Skeletal muscle satellite cell (primary cell): Measurements from ENCODE around the gene VAV3.
A peak's percentile ranks its signal among the peaks of the same experiment; 100 is the strongest.

Source experiments
- H3K27me3 ChIP-seq: 2 replicates; pipeline ENCODE4 v1.7.0; 2013; ENCODE audit warnings: low read length; ENCODE audit not compliant: control insufficient read depth, insufficient read depth
- H3K36me3 ChIP-seq: 2 replicates; pipeline ENCODE4 v1.7.0; 2013; ENCODE audit warnings: mild to moderate bottlenecking, control low read depth, low read length; ENCODE audit not compliant: insufficient read depth
- H3K4me1 ChIP-seq: 2 replicates; pipeline ENCODE4 v1.7.0; 2013; ENCODE audit warnings: low read length; ENCODE audit not compliant: control insufficient read depth, insufficient read depth
- H3K4me2 ChIP-seq: 2 replicates; pipeline ENCODE4 v1.7.0; 2013; ENCODE audit warnings: mild to moderate bottlenecking, low read length
- H3K4me3 ChIP-seq: 2 replicates; pipeline ENCODE4 v1.7.0; 2013; ENCODE audit warnings: low read length
- H3K9ac ChIP-seq: 2 replicates; pipeline ENCODE4 v1.7.0; 2013; ENCODE audit warnings: mild to moderate bottlenecking, low read depth, low read length, moderate library complexity
- H3K9me3 ChIP-seq: replicated peaks from 2 replicates; pipeline ENCODE4 v1.7.0; 2013; ENCODE audit warnings: mild to moderate bottlenecking, control low read depth, low read length

Gene VAV3

GRCh38 chr1:107972391-107973180 is 7.6 kb upstream of the VAV3 start:
- Histone ChIP-seq H3K9me3 (no peaks in the 10 kb centered on the region), H3K4me2 (no peak overlapping the region), H3K27me3 (peaks cover 4% of the 10 kb centered on the region), H3K4me3 (no peak overlapping the region), H3K36me3 (no peaks in the 10 kb centered on the region), H3K4me1 (peaks cover 8% of the 10 kb centered on the region), H3K9ac (no peak overlapping the region)

GRCh38 chr1:107966550-107966949 is 1.6 kb upstream of the VAV3 start:
- Histone ChIP-seq H3K4me2 (no peak overlapping the region), H3K9me3 (no peaks in the 10 kb centered on the region), H3K4me1 (peaks cover 13% of the 10 kb centered on the region), H3K27me3 (peaks cover 23% of the 10 kb centered on the region), H3K4me3 (no peak overlapping the region), H3K36me3 (no peaks in the 10 kb centered on the region), H3K9ac (no peak overlapping the region)

GRCh38 chr1:107964336-107965109 is 457 bp downstream of the VAV3 start:
- peak overlapping the region; percentile 93 for H3K4me2 ChIP-seq
- no peaks in the 10 kb centered on the region for H3K9me3 ChIP-seq
- H3K4me1 ChIP-seq = peaks cover 13% of the 10 kb centered on the region
- no peaks in the 10 kb centered on the region for H3K36me3 ChIP-seq
- peaks cover 23% of the 10 kb centered on the region for H3K27me3 ChIP-seq
- H3K9ac ChIP-seq = no peak overlapping the region
- peak overlapping the region; percentile 69 for H3K4me3 ChIP-seq

GRCh38 chr1:107963601-107964335 is 1.2 kb downstream of the VAV3 start:
- Histone ChIP-seq H3K36me3 (no peaks in the 10 kb centered on the region), H3K9me3 (no peaks in the 10 kb centered on the region), H3K9ac (no peak overlapping the region), H3K4me3 (peak overlapping the region; percentile 69), H3K4me2 (peak overlapping the region; percentile 93), H3K4me1 (peaks cover 13% of the 10 kb centered on the region), H3K27me3 (peaks cover 23% of the 10 kb centered on the region)

- H3K4me3 ChIP-seq = no peak overlapping the region
- H3K9ac ChIP-seq = no peak overlapping the region
- no peaks in the 10 kb centered on the region for H3K9me3 ChIP-seq
- no peaks in the 10 kb centered on the region for H3K36me3 ChIP-seq
- H3K4me1 ChIP-seq = peaks cover 13% of the 10 kb centered on the region
- H3K27me3 ChIP-seq = peaks cover 24% of the 10 kb centered on the region
- no peak overlapping the region for H3K4me2 ChIP-seq
These were observed 2.0 kb downstream of the VAV3 start for GRCh38 chr1:107963008-107963407.

GRCh38 chr1:107954719-107955415 is 10.1 kb downstream of the VAV3 start:
- H3K9ac ChIP-seq = no peak overlapping the region
- H3K9me3 ChIP-seq = no peaks in the 10 kb centered on the region
- H3K27me3 ChIP-seq = peaks cover 10% of the 10 kb centered on the region
- peaks cover 11% of the 10 kb centered on the region for H3K4me1 ChIP-seq
- H3K4me3 ChIP-seq = no peak overlapping the region
- H3K4me2 ChIP-seq = no peak overlapping the region
- no peaks in the 10 kb centered on the region for H3K36me3 ChIP-seq

GRCh38 chr1:107954126-107954525 is 10.9 kb downstream of the VAV3 start:
- peaks cover 10% of the 10 kb centered on the region for H3K27me3 ChIP-seq
- peaks cover 11% of the 10 kb centered on the region for H3K4me1 ChIP-seq
- H3K4me2 ChIP-seq = no peak overlapping the region
- H3K4me3 ChIP-seq = no peak overlapping the region
- no peaks in the 10 kb centered on the region for H3K36me3 ChIP-seq
- no peak overlapping the region for H3K9ac ChIP-seq
- H3K9me3 ChIP-seq = no peaks in the 10 kb centered on the region

- H3K4me2 ChIP-seq = no peak overlapping the region
- H3K36me3 ChIP-seq = no peaks in the 10 kb centered on the region
- H3K4me1 ChIP-seq = peaks cover 11% of the 10 kb centered on the region
- no peaks in the 10 kb centered on the region for H3K9me3 ChIP-seq
- peaks cover 10% of the 10 kb centered on the region for H3K27me3 ChIP-seq
- H3K9ac ChIP-seq = no peak overlapping the region
- H3K4me3 ChIP-seq = no peak overlapping the region
These were observed 11.4 kb downstream of the VAV3 start for GRCh38 chr1:107953556-107953955.

- no peaks in the 10 kb centered on the region for H3K9me3 ChIP-seq
- no peak overlapping the region for H3K4me2 ChIP-seq
- peaks cover 11% of the 10 kb centered on the region for H3K4me1 ChIP-seq
- H3K9ac ChIP-seq = no peak overlapping the region
- no peak overlapping the region for H3K4me3 ChIP-seq
- no peaks in the 10 kb centered on the region for H3K36me3 ChIP-seq
- H3K27me3 ChIP-seq = peaks cover 9% of the 10 kb centered on the region
These were observed 12.0 kb downstream of the VAV3 start for GRCh38 chr1:107952989-107953388.

- peaks cover 11% of the 10 kb centered on the region for H3K4me1 ChIP-seq
- H3K4me2 ChIP-seq = no peak overlapping the region
- no peaks in the 10 kb centered on the region for H3K9me3 ChIP-seq
- no peaks in the 10 kb centered on the region for H3K36me3 ChIP-seq
- H3K27me3 ChIP-seq = no peaks in the 10 kb centered on the region
- no peak overlapping the region for H3K9ac ChIP-seq
- no peak overlapping the region for H3K4me3 ChIP-seq
These were observed 14.5 kb downstream of the VAV3 start for GRCh38 chr1:107950464-107950863.
